T1000 (cell line): ENCODE data around the gene HTD2.
"Not testable (repeated sequence)": the region's sequence is repeated elsewhere in the genome, so short reads cannot be mapped to it uniquely, and the experiment has no call there.

Experiments used
- DNase-seq: peaks from one replicate; lab custom pipeline; 2025; ENCODE audit warnings: mixed read lengths; lab: John Stamatoyannopoulos, UW

Gene HTD2

DNA sequence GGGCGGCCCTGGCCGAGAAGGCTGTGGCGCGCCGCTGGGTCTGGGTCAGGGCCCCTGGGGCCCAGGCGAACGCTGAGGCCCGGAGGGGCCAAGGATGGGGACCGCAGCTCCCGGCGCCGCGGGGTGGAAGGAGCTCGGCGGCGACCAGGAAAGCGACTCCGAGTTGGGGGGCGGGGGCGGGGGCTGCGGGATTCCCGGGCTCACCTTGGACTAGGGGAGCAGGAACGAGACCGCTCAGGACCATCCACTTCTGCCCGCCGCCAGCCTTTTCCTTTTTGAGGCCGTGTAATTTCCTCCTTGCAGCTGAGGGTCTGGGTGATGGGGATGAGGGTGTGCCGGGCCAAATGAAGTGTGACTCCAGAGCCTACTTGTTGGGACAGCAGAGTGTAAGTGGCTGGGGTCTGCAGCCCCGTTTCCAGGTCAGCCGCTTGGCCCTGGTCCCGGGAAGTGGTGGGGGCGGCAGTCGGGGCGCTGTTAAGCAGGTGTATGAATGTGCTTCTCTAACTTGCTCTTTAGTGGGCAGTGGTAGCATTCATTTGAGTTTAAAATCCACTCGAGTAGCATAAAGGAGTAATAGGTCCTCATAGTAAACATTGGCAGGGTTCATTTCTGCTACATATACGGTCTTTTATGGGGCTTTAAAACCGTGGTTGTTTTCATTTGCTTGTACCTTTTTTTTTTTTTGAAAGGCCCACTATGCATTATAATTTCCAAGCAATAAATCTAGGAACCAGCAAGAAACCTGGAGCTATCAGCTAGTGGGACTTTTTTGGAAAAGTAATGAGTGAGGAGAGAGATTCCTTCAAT is 27.1 kb downstream of the HTD2 start:
- no peak for DNase-seq

DNA sequence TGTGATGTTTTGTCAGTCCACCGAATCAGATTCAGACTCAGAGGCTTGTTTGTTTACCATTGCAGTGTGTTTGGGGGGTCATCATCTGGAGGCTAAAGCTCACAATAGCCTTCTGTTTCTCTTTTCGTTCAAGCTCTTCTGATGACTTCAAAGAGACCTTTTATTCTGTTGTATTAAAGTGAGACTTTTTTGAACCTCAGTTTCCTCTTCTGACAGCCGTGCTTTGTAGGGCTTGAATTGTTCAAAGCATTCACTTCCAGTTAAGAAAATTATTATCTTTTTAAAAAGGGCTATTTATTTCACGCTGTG is 27.6 kb downstream of the HTD2 start:
- no peak for DNase-seq

- no peak for DNase-seq
Measured at GRCh38 chr3:58334506-58334884, 28.2 kb downstream of the HTD2 start.

- no peak for DNase-seq
Measured at GRCh38 chr3:58335652-58335947, 29.3 kb downstream of the HTD2 start.

DNA sequence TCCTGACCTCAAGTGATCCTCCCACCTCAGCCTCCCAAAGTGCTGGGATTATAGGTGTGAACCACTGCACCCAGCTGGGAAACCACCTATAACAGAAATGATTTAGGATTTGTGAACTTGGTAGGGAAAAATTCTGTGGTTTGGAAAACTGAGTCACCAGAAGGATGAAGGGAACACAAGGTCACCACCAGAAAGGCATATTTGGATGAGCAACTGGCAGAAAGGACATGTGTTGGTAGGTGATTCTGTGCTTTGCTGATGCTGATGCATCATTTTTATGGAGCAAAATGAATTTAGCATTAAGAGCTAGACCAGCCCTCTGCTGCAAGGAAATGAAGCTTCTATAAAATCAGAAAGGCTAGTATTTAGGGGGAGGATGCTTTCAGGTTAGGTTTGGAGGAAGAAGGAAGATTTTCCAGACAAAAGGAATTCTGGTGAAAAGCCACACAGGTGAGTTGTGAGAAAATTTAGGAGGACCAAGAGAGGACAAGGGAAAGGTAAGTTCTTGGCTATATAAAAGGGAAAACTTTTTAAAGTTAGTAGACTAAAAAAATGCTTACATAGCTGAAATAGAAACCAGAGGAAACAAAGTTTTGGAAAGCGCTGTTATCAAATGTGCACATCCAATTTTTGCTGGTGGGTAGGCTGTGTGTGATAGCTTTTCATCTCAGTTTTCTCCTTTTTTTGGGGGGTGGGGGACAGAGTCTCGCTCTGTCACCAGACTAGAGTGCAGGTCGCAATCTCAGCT is 30.0 kb downstream of the HTD2 start:
- DNase-seq = no peak

DNA sequence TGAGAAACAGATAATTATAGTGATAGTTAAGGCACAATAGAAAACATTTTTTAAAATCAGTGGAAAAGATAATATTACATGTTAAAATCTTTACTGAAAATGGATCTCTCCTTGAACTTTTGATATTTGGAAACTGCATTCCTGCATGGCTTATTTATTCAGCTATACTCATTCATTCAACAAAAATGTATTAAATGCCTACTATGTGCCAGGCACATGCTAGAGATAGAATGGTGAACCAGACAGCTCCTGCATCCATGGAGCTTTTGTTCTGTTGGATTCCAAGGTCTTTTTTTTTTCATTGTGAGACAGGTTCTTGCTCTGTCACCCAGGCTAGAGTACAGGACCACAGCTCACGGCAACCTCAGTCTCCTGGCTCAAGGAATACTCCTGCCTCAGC is 30.9 kb downstream of the HTD2 start:
- DNase-seq = no peak

GRCh38 chr3:58339146-58339545 is 32.8 kb downstream of the HTD2 start:
- not testable (repeated sequence) for DNase-seq

- DNase-seq = no peak
Measured at GRCh38 chr3:58340594-58341244, 34.4 kb downstream of the HTD2 start.

- DNase-seq = no peak
Measured at GRCh38 chr3:58341376-58341775, 35.1 kb downstream of the HTD2 start.

GRCh38 chr3:58342676-58343075 is 36.4 kb downstream of the HTD2 start:
- DNase-seq = no peak

- no peak for DNase-seq
Measured at GRCh38 chr3:58345457-58345856, 39.1 kb downstream of the HTD2 start.

DNA sequence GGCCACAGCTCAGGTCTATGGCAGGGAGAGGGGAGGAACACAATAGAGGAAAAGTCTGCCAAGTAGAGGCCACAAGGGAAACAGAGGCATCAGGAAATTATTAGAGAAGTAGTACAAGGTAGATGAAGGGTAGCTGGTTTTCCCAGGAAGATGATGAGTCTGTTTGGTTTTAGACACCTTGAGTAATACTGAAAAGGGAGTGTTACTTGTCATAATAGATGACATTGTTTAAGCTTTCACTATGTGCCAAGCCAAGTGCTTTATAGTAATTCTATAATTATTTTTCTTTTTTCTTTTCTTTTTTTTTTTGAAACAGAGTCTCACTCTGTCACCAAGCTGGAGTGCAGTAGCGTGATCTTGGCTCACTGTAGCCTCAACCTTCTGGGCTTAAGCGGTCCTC is 40.0 kb downstream of the HTD2 start:
- no peak for DNase-seq

DNA sequence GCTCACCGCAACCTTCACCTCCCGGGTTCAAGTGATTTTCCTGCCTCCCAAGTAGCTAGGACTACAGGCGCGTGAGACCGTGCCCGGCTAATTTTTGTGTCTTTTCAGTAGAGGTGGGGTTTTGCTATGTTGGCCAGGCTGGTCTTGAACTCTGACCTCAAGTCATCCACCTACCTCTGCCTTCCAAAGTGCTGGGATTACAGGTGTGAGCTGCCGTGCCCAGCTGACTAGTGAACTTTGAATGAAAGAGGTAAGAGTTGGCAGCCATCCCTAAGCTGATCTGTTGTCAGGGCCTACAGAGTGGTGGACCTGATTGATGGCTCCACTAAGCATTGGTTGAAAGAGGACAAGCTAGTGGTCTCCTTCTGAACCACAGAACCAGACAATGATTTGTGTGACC is 41.7 kb downstream of the HTD2 start:
- no peak for DNase-seq

GRCh38 chr3:58349792-58350626 is 43.7 kb downstream of the HTD2 start:
- no peak for DNase-seq

GRCh38 chr3:58350627-58351013 is 44.3 kb downstream of the HTD2 start:
- DNase-seq = no peak

DNA sequence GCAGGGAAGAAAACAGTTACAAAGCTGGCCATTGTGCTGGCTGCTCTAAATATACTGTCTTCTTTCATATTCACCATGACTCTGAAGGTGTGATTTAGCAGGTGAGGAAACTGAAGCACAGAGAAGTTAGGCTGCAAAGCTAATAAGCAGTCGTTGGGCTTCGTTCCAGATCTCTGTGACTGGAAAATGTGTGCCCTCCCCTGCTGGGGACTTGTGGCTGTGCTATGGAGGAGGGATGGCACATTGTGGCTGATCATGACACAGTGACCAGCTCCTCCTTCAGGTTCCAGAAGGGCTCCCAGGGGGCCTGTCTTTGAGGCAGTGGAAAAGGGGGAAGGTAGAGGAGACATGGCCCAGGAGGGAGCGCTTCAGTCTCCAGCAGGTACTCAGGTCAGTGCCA is 45.6 kb downstream of the HTD2 start:
- DNase-seq = no peak

GRCh38 chr3:58352626-58353025 is 46.3 kb downstream of the HTD2 start:
- DNase-seq = no peak

- DNase-seq = no peak
Measured at GRCh38 chr3:58353722-58354553, 47.6 kb downstream of the HTD2 start.

DNA sequence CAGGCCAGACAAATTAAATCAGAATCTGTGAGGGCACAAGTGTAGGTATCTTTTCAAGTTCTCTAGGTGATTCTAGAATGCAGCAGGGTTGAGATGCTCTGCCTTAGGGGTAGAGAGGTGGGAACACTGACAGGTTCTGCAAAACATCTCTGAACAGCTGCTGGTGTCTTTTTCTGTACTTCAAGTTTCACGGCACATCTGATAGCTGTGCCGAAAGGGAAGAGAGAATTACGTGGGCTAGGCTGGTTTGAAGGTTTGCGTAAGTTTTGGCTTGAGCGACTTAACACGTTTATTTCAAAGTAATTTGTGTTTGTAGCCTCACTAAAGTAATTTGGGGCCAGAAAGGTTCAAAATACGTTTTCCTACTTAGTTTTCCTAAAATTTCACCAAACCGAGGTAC is 48.9 kb downstream of the HTD2 start:
- no peak for DNase-seq

DNA sequence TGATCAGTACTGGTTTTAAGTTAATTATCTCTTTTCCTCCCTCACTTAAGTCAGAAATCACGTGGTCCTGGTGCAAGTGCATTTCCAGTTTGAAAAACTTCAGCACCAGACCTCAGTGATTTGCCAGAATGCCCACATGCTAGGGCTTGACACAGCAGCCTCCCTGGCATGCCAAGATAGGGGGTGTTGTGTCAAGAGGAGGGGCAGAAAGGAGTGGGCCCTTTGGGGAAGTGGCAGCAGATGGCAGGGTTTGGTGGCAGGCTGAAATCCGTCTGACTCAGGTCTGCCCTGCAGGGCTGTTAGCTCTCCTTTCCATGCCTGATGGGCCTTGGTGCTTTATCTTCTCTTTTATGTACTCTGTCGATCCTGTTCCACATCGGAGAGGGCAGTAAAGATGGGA is 49.7 kb downstream of the HTD2 start:
- no peak for DNase-seq

DNA sequence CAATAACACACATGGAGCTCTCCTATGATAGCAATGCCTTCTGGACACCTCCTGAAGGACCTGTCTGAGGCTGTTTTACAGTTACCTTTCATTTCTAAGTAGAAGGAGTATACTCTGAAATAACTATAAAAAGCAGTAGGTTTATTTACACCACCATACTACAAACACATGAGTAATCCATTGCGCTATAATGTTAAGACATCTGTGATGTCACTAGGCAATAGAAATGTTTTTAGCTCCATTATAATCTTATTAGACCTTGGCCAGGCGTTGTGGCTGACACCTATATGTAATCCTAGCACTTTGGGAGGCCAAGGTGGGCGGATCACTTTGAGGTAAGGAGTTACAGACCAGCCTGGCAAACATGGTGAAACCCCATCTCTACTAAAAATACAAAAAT is 51.1 kb downstream of the HTD2 start:
- DNase-seq = no peak

DNA sequence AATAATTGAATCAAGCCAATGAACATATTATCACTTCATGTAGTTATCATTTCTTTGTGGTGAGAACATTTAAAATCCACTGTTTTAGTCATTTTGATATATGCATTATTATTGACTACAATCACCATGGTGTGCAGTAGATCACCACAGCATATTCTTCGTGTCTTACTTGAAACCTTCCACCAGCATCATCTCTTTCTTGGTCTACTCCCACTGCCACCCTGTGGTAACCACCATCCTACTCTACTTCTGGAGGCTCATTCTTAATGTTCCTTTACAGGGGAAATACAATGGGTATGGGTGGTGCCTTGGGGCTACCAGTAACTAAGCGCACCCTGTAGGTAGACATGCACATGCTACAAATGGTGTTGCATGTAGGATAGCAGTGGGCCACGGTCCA is 51.8 kb downstream of the HTD2 start:
- DNase-seq = no peak
